H9 (cell line): ENCODE data around the gene WDR72. TPM values are rescaled to one million over a fixed set of nuclear protein-coding genes. Genes with fewer than 3 reads are reported as not detected.

ENCODE experiments used
- DNase-seq: peaks from one replicate; pipeline ENCODE4 v3.0.0-alpha.2; 2017
- H2AFZ ChIP-seq: one replicate; pipeline ENCODE4 v1.6.1; 2013; ENCODE audit warnings: mild to moderate bottlenecking, low read length, control low read depth, moderate library complexity
- H2AK5ac ChIP-seq: 2 replicates; pipeline ENCODE4 v1.6.1; 2013; ENCODE audit warnings: low read length, control low read depth, mixed read lengths; ENCODE audit not compliant: insufficient read length
- H2BK120ac ChIP-seq: one replicate; pipeline ENCODE4 v1.6.1; 2013; ENCODE audit warnings: low read depth, mild to moderate bottlenecking, low read length, control low read depth, inconsistent platforms; ENCODE audit not compliant: poor library complexity, severe bottlenecking
- H2BK12ac ChIP-seq: 2 replicates; pipeline ENCODE4 v1.6.1; 2013; ENCODE audit warnings: low read length, control low read depth, mixed read lengths, low read depth; ENCODE audit not compliant: insufficient read length
- H2BK15ac ChIP-seq: 2 replicates; pipeline ENCODE4 v1.6.1; 2013; ENCODE audit warnings: low read depth, low read length, control low read depth
- H2BK20ac ChIP-seq: one replicate; pipeline ENCODE4 v1.6.1; 2013; ENCODE audit warnings: low read depth, mild to moderate bottlenecking, low read length, control low read depth, inconsistent platforms; ENCODE audit not compliant: poor library complexity, severe bottlenecking
- H2BK5ac ChIP-seq: 2 replicates; pipeline ENCODE4 v1.6.1; 2013; ENCODE audit warnings: low read length, control low read depth, mixed read lengths; ENCODE audit not compliant: insufficient read length
- H3K14ac ChIP-seq: 2 replicates; pipeline ENCODE4 v1.6.1; 2013; ENCODE audit warnings: low read length, control low read depth; ENCODE audit not compliant: insufficient read depth
- H3K18ac ChIP-seq: 2 replicates; pipeline ENCODE4 v1.6.1; 2013; ENCODE audit warnings: low read depth, mild to moderate bottlenecking, mixed read lengths, low read length, control low read depth; ENCODE audit not compliant: insufficient read length
- H3K23ac ChIP-seq: 2 replicates; pipeline ENCODE4 v1.6.1; 2013; ENCODE audit warnings: low read length, control low read depth, mixed read lengths, low read depth; ENCODE audit not compliant: insufficient read length
- H3K23me2 ChIP-seq: 2 replicates; pipeline ENCODE4 v1.6.1; 2013; ENCODE audit warnings: low read depth, mild to moderate bottlenecking, mixed read lengths, low read length, control low read depth; ENCODE audit not compliant: insufficient read length, poor library complexity, severe bottlenecking
- H3K27ac ChIP-seq: 2 replicates; pipeline ENCODE4 v1.5.1; 2013; ENCODE audit warnings: low read length, control low read depth, mixed read lengths, low read depth; ENCODE audit not compliant: insufficient read length
- H3K27me3 ChIP-seq: 2 replicates; pipeline ENCODE4 v1.6.1; 2013; ENCODE audit warnings: low read length, control low read depth, inconsistent platforms; ENCODE audit not compliant: insufficient read depth
- H3K4ac ChIP-seq: 2 replicates; pipeline ENCODE4 v1.6.1; 2013; ENCODE audit warnings: low read depth, mild to moderate bottlenecking, control low read depth, inconsistent platforms, low read length, moderate library complexity
- H3K4me1 ChIP-seq: 2 replicates; pipeline ENCODE4 v1.6.1; 2013; ENCODE audit warnings: low read length, control low read depth, inconsistent platforms; ENCODE audit not compliant: insufficient read depth
- H3K4me2 ChIP-seq: 2 replicates; pipeline ENCODE4 v1.6.1; 2013; ENCODE audit warnings: low read length, control low read depth, mixed read lengths; ENCODE audit not compliant: insufficient read length, insufficient read depth
- H3K56ac ChIP-seq: 2 replicates; pipeline ENCODE4 v1.6.1; 2013; ENCODE audit warnings: low read depth, mild to moderate bottlenecking, mixed read lengths, low read length, control low read depth; ENCODE audit not compliant: insufficient read length
- H3K79me1 ChIP-seq: 2 replicates; pipeline ENCODE4 v1.6.1; 2013; ENCODE audit warnings: low read depth, mild to moderate bottlenecking, moderate library complexity, low read length, control low read depth, inconsistent platforms; ENCODE audit not compliant: insufficient read depth, poor library complexity, severe bottlenecking
- H3K79me2 ChIP-seq: 2 replicates; pipeline ENCODE4 v1.6.1; 2013; ENCODE audit warnings: low read length, control low read depth, inconsistent platforms; ENCODE audit not compliant: insufficient read depth
- H3K9ac ChIP-seq: 2 replicates; pipeline ENCODE4 v1.6.1; 2013; ENCODE audit warnings: low read length, control low read depth, mixed read lengths; ENCODE audit not compliant: insufficient read length; ENCODE audit errors: extremely low read depth
- H3K9me3 ChIP-seq: one replicate; pipeline ENCODE4 v1.6.1; 2013; ENCODE audit warnings: low read depth, low read length, inconsistent platforms; ENCODE audit not compliant: control insufficient read depth
- H3T11ph ChIP-seq: one replicate; pipeline ENCODE4 v1.6.1; 2013; ENCODE audit warnings: mild to moderate bottlenecking, low read length, control low read depth, inconsistent platforms
- H4K20me1 ChIP-seq: one replicate; pipeline ENCODE4 v1.6.1; 2013; ENCODE audit not compliant: control insufficient read depth, insufficient read length, insufficient read depth
- H4K5ac ChIP-seq: 2 replicates; pipeline ENCODE4 v1.6.1; 2013; ENCODE audit warnings: low read depth, mild to moderate bottlenecking, mixed read lengths, low read length, control low read depth; ENCODE audit not compliant: insufficient read length
- H4K8ac ChIP-seq: replicated peaks from 2 replicates; pipeline ENCODE4 v1.6.1; 2013; ENCODE audit warnings: low read length, control low read depth, mixed read lengths, low read depth; ENCODE audit not compliant: insufficient read length
- H4K91ac ChIP-seq: 2 replicates; pipeline ENCODE4 v1.6.1; 2013; ENCODE audit warnings: low read depth, mild to moderate bottlenecking, moderate library complexity, mixed read lengths, low read length, control low read depth; ENCODE audit not compliant: insufficient read length
- H3K27ac Mint-ChIP-seq, 3 experiments: 2 replicates in 2 of 3; 3 replicates in 1 of 3; pipeline ENCODE4 v1.8.0; 2020 to 2021; ENCODE audit warnings: mixed read lengths in 3 of 3, mild to moderate bottlenecking in 1 of 3, moderate library complexity in 1 of 3
- H3K27me3 Mint-ChIP-seq: 2 replicates; pipeline ENCODE4 v1.8.0; 2021; ENCODE audit warnings: low read depth, mild to moderate bottlenecking, moderate library complexity, mixed read lengths
- H3K36me3 Mint-ChIP-seq, 3 experiments: 2 replicates in 2 of 3; 3 replicates in 1 of 3; pipeline ENCODE4 v1.8.0; 2020 to 2021; ENCODE audit warnings: low read depth in 3 of 3, mixed read lengths in 3 of 3; ENCODE audit not compliant: insufficient read depth in 1 of 3
- H3K4me1 Mint-ChIP-seq, 2 experiments: 2 replicates each; pipeline ENCODE4 v1.8.0; 2020; ENCODE audit warnings: mixed read lengths in 2 of 2
- H3K4me3 Mint-ChIP-seq, 2 experiments: 2 replicates in 1 of 2; 3 replicates in 1 of 2; pipeline ENCODE4 v1.8.0; 2020 to 2021; ENCODE audit warnings: mild to moderate bottlenecking in 2 of 2, mixed read lengths in 2 of 2, moderate library complexity in 1 of 2
- H3K9me3 Mint-ChIP-seq, 2 experiments: 2 replicates in 1 of 2; 3 replicates in 1 of 2; pipeline ENCODE4 v1.8.0; 2020; ENCODE audit warnings: mild to moderate bottlenecking in 2 of 2, mixed read lengths in 2 of 2, moderate library complexity in 1 of 2
- WGBS: extraction: QIAGEN DNeasy Blood & Tissue Kit; methylation state at CpG from one replicate; pipeline ENCODE4 v1.1.7; 2013; ENCODE audit warnings: missing lambda C conversion rate, low lambda C conversion rate, mixed read lengths; ENCODE audit not compliant: insufficient read length; ENCODE audit errors: extremely low coverage; 5-methylcytosine and 5-hydroxymethylcytosine counted together
- total RNA-seq: library from RNA; stranded (reverse); gene quantifications from 2 replicates; pipeline ENCODE4 v1.2.1, GENCODE V29; 2021
- TF ChIP-seq, protein P1 (sequence below): fragments of 200-600 bp; sonication (generic); conservative IDR thresholded peaks from 3 replicates; pipeline ENCODE4 v1.8.0; 2021; ENCODE audit warnings: antibody characterized with exemption, mild to moderate bottlenecking

The WDR72 gene
- total RNA-seq, 1 experiment from 2014 or later: 2.9 TPM

DNA sequence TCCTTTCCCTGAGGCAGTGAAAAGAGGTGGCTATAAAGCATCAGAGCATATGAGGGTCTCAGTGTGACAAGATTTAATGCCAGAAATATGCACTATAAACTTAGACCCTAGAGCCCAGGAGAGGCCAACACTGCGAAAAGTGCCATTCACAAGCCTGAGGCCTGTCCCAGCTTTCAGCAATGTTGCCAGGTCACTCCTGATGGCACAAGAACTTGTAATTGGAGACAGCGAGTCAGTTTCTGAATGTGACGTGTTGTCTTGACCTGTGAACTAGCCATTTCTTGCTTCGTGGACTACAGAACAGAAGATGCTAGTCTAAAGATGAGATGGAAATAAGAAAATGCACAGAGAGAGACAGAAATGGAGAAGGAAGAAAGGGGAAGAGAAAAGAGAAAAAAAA, 87.9 kb downstream of the WDR72 start:
- no CpG with 5 or more reads among the region's 4 CpGs for WGBS
- H3K4ac ChIP-seq: no peak overlapping the region
- no peaks in the 10 kb centered on the region for H3K79me2 ChIP-seq
- Mint-ChIP-seq H3K27me3 (peaks cover 2% of the 10 kb centered on the region; the same call in 1 of the 2 replicates), H3K4me1 (peaks cover 3 to 8% of the 10 kb centered on the region in 2 experiments; a peak in 3 of 4 replicates), H3K36me3 (no peaks in the 10 kb centered on the region), H3K27ac (no peak overlapping the region), H3K9me3 (no peaks in the 10 kb centered on the region), H3K4me3 (no peak overlapping the region)
- H2BK12ac ChIP-seq: no peak overlapping the region
- no peak overlapping the region for H2BK5ac ChIP-seq
- no peaks in the 10 kb centered on the region for H3K79me1 ChIP-seq
- no peak overlapping the region for H3K4me2 ChIP-seq
- no peaks in the 10 kb centered on the region for H3K27me3 ChIP-seq
- H4K20me1 ChIP-seq: no peaks in the 10 kb centered on the region
- H2BK15ac ChIP-seq: no peak overlapping the region
- no peak overlapping the region for H3K27ac ChIP-seq
- no peak overlapping the region for H3K14ac ChIP-seq
- H3K4me1 ChIP-seq: no peaks in the 10 kb centered on the region; the same call in 1 of the 2 replicates
- H3K23me2 ChIP-seq: no peaks in the 10 kb centered on the region
- H2AK5ac ChIP-seq: no peak overlapping the region
- no peak overlapping the region for H4K5ac ChIP-seq
- no peak overlapping the region for H3K9ac ChIP-seq
- no peak overlapping the region for H4K91ac ChIP-seq
- no peak overlapping the region for H2BK120ac ChIP-seq
- TF ChIP-seq, protein P1, sequence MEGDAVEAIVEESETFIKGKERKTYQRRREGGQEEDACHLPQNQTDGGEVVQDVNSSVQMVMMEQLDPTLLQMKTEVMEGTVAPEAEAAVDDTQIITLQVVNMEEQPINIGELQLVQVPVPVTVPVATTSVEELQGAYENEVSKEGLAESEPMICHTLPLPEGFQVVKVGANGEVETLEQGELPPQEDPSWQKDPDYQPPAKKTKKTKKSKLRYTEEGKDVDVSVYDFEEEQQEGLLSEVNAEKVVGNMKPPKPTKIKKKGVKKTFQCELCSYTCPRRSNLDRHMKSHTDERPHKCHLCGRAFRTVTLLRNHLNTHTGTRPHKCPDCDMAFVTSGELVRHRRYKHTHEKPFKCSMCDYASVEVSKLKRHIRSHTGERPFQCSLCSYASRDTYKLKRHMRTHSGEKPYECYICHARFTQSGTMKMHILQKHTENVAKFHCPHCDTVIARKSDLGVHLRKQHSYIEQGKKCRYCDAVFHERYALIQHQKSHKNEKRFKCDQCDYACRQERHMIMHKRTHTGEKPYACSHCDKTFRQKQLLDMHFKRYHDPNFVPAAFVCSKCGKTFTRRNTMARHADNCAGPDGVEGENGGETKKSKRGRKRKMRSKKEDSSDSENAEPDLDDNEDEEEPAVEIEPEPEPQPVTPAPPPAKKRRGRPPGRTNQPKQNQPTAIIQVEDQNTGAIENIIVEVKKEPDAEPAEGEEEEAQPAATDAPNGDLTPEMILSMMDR: no peak
- no peak overlapping the region for H3K56ac ChIP-seq
- no peak overlapping the region for H3K18ac ChIP-seq
- no peaks in the 10 kb centered on the region for H3K9me3 ChIP-seq
- H3T11ph ChIP-seq: no peak overlapping the region
- no peak overlapping the region for H2AFZ ChIP-seq
- no peak overlapping the region for H3K23ac ChIP-seq
- H2BK20ac ChIP-seq: no peak overlapping the region
- H4K8ac ChIP-seq: no peak overlapping the region
- no peak for DNase-seq
